ENCODE measurements around the gene CD72. TPM values are rescaled to one million over a fixed set of nuclear protein-coding genes. Genes with fewer than 3 reads are reported as not detected.

CD72 gene
- 1.3 and 2.0 TPM in 2 replicates for total RNA-seq (2012; rRNA removed)

- H3K4me3 ChIP-seq (ENCODE audit: low read length) = peak within 1 kb of the TSS; percentile 62
- H3K27me3 ChIP-seq (ENCODE audit: control insufficient read depth, insufficient read depth, low read length) = peaks cover 25% of the 10 kb centered on the region
- H3K9ac ChIP-seq (ENCODE audit: low read depth, low read length) = peak within 1 kb of the TSS; percentile 22
- no peaks in the 10 kb centered on the region for H3K36me3 ChIP-seq (ENCODE audit: insufficient read depth, low read length)
- peak within 1 kb of the TSS; percentile 85 for H3K4me2 ChIP-seq (ENCODE audit: low read length)
- H3K4me1 ChIP-seq (ENCODE audit: control insufficient read depth, insufficient read depth, low read length) = peaks cover 11% of the 10 kb centered on the region
- no peaks in the 10 kb centered on the region for H3K9me3 ChIP-seq (replicated peaks; ENCODE audit: low read length)
Measured at GRCh38 chr9:35618325-35618727, at the start of gene CD72. Gene CD72 (minus strand): TSS chr9:35618413. CDS start chr9:35618303, 110 bp downstream.

- H3K4me2 ChIP-seq (ENCODE audit: low read length) = no peak overlapping the region
- H3K4me1 ChIP-seq (ENCODE audit: control insufficient read depth, insufficient read depth, low read length) = peaks cover 23% of the 10 kb centered on the region
- no peak overlapping the region for H3K9ac ChIP-seq (ENCODE audit: low read depth, low read length)
- H3K9me3 ChIP-seq (replicated peaks; ENCODE audit: low read length) = no peaks in the 10 kb centered on the region
- no peaks in the 10 kb centered on the region for H3K36me3 ChIP-seq (ENCODE audit: insufficient read depth, low read length)
- H3K4me3 ChIP-seq (ENCODE audit: low read length) = no peak overlapping the region
- H3K27me3 ChIP-seq (ENCODE audit: control insufficient read depth, insufficient read depth, low read length) = no peaks in the 10 kb centered on the region
Measured at GRCh38 chr9:35667939-35668338, 49.7 kb upstream of the CD72 start.

- H3K27me3 ChIP-seq (ENCODE audit: control insufficient read depth, insufficient read depth, low read length) = no peaks in the 10 kb centered on the region
- no peak overlapping the region for H3K4me3 ChIP-seq (ENCODE audit: low read length)
- no peaks in the 10 kb centered on the region for H3K9me3 ChIP-seq (replicated peaks; ENCODE audit: low read length)
- H3K4me1 ChIP-seq (ENCODE audit: control insufficient read depth, insufficient read depth, low read length) = peaks cover 23% of the 10 kb centered on the region
- peaks cover 7% of the 10 kb centered on the region for H3K36me3 ChIP-seq (ENCODE audit: insufficient read depth, low read length)
- no peak overlapping the region for H3K9ac ChIP-seq (ENCODE audit: low read depth, low read length)
- no peak overlapping the region for H3K4me2 ChIP-seq (ENCODE audit: low read length)
Measured at GRCh38 chr9:35666549-35666948, 48.3 kb upstream of the CD72 start.

- no peaks in the 10 kb centered on the region for H3K27me3 ChIP-seq (ENCODE audit: control insufficient read depth, insufficient read depth, low read length)
- H3K9ac ChIP-seq (ENCODE audit: low read depth, low read length) = no peak overlapping the region
- peaks cover 7% of the 10 kb centered on the region for H3K36me3 ChIP-seq (ENCODE audit: insufficient read depth, low read length)
- H3K4me2 ChIP-seq (ENCODE audit: low read length) = no peak overlapping the region
- H3K9me3 ChIP-seq (replicated peaks; ENCODE audit: low read length) = no peaks in the 10 kb centered on the region
- H3K4me1 ChIP-seq (ENCODE audit: control insufficient read depth, insufficient read depth, low read length) = peaks cover 26% of the 10 kb centered on the region
- H3K4me3 ChIP-seq (ENCODE audit: low read length) = no peak overlapping the region
Measured at GRCh38 chr9:35666045-35666444, 47.8 kb upstream of the CD72 start.

- Histone ChIP-seq H3K4me2 (ENCODE audit: low read length) (peak overlapping the region; percentile 91), H3K9me3 (replicated peaks; ENCODE audit: low read length) (no peaks in the 10 kb centered on the region), H3K9ac (ENCODE audit: low read depth, low read length) (peak overlapping the region; percentile 74), H3K4me1 (ENCODE audit: control insufficient read depth, insufficient read depth, low read length) (peaks cover 32% of the 10 kb centered on the region), H3K4me3 (ENCODE audit: low read length) (peak overlapping the region; percentile 75), H3K27me3 (ENCODE audit: control insufficient read depth, insufficient read depth, low read length) (no peaks in the 10 kb centered on the region), H3K36me3 (ENCODE audit: insufficient read depth, low read length) (peaks cover 11% of the 10 kb centered on the region)
Measured at GRCh38 chr9:35665471-35665818, 47.2 kb upstream of the CD72 start.

- H3K9ac ChIP-seq (ENCODE audit: low read depth, low read length) = peak within 1 kb of the TSS; percentile 74
- H3K9me3 ChIP-seq (replicated peaks; ENCODE audit: low read length) = no peaks in the 10 kb centered on the region
- H3K4me3 ChIP-seq (ENCODE audit: low read length) = peak within 1 kb of the TSS; percentile 75
- no peaks in the 10 kb centered on the region for H3K27me3 ChIP-seq (ENCODE audit: control insufficient read depth, insufficient read depth, low read length)
- peak within 1 kb of the TSS; percentile 91 for H3K4me2 ChIP-seq (ENCODE audit: low read length)
- peaks cover 16% of the 10 kb centered on the region for H3K36me3 ChIP-seq (ENCODE audit: insufficient read depth, low read length)
- H3K4me1 ChIP-seq (ENCODE audit: control insufficient read depth, insufficient read depth, low read length) = peaks cover 32% of the 10 kb centered on the region
Measured at GRCh38 chr9:35664531-35665470, 46.6 kb upstream of the CD72 start, which contains the start of gene ARHGEF39. Gene ARHGEF39 (minus strand): TSS chr9:35665195. CDS start chr9:35665169, 26 bp downstream.

DNA sequence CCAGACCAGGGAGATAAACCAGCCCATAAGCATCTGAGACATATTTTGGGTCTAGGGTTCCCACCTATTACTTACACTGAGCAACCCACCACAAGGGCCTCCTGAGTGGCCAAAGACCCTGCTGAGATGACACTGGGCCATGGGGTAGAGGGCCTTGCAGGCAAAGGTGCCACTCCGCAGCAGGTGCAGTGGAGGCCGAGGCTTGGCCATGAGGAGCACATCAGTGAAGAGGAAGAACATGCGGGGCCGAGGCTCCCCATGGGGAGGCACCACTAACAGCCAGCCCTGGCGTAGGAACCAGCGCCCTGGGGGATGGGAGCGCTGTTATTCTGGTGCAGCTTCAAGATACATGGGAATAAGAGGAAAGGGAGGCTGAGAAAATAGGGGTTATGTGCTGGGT lies 44.2 kb upstream of the CD72 start:
- Histone ChIP-seq H3K9ac (ENCODE audit: low read depth, low read length) (no peak overlapping the region), H3K36me3 (ENCODE audit: insufficient read depth, low read length) (peaks cover 16% of the 10 kb centered on the region), H3K4me2 (ENCODE audit: low read length) (no peak overlapping the region), H3K4me1 (ENCODE audit: control insufficient read depth, insufficient read depth, low read length) (peaks cover 42% of the 10 kb centered on the region), H3K27me3 (ENCODE audit: control insufficient read depth, insufficient read depth, low read length) (no peaks in the 10 kb centered on the region), H3K9me3 (replicated peaks; ENCODE audit: low read length) (no peaks in the 10 kb centered on the region), H3K4me3 (ENCODE audit: low read length) (no peak overlapping the region)

- Histone ChIP-seq H3K4me2 (ENCODE audit: low read length) (no peak overlapping the region), H3K4me1 (ENCODE audit: control insufficient read depth, insufficient read depth, low read length) (peaks cover 47% of the 10 kb centered on the region), H3K36me3 (ENCODE audit: insufficient read depth, low read length) (peaks cover 16% of the 10 kb centered on the region), H3K9me3 (replicated peaks; ENCODE audit: low read length) (no peaks in the 10 kb centered on the region), H3K9ac (ENCODE audit: low read depth, low read length) (no peak overlapping the region), H3K4me3 (ENCODE audit: low read length) (no peak overlapping the region), H3K27me3 (ENCODE audit: control insufficient read depth, insufficient read depth, low read length) (no peaks in the 10 kb centered on the region)
Measured at GRCh38 chr9:35661756-35662350, 43.6 kb upstream of the CD72 start.

GRCh38 chr9:35660966-35661415 lies 42.8 kb upstream of the CD72 start:
- H3K4me1 ChIP-seq (ENCODE audit: control insufficient read depth, insufficient read depth, low read length) = peaks cover 43% of the 10 kb centered on the region
- H3K4me3 ChIP-seq (ENCODE audit: low read length) = no peak overlapping the region
- no peak overlapping the region for H3K4me2 ChIP-seq (ENCODE audit: low read length)
- no peaks in the 10 kb centered on the region for H3K9me3 ChIP-seq (replicated peaks; ENCODE audit: low read length)
- H3K36me3 ChIP-seq (ENCODE audit: insufficient read depth, low read length) = peaks cover 16% of the 10 kb centered on the region
- no peaks in the 10 kb centered on the region for H3K27me3 ChIP-seq (ENCODE audit: control insufficient read depth, insufficient read depth, low read length)
- H3K9ac ChIP-seq (ENCODE audit: low read depth, low read length) = no peak overlapping the region

- Histone ChIP-seq H3K4me2 (ENCODE audit: low read length) (peak overlapping the region; percentile 83), H3K36me3 (ENCODE audit: insufficient read depth, low read length) (peaks cover 16% of the 10 kb centered on the region), H3K9ac (ENCODE audit: low read depth, low read length) (peak overlapping the region; percentile 93), H3K9me3 (replicated peaks; ENCODE audit: low read length) (no peaks in the 10 kb centered on the region), H3K4me1 (ENCODE audit: control insufficient read depth, insufficient read depth, low read length) (peaks cover 31% of the 10 kb centered on the region), H3K4me3 (ENCODE audit: low read length) (peak overlapping the region; percentile 91), H3K27me3 (ENCODE audit: control insufficient read depth, insufficient read depth, low read length) (no peaks in the 10 kb centered on the region)
Measured at GRCh38 chr9:35659340-35659739, 41.1 kb upstream of the CD72 start.

DNA sequence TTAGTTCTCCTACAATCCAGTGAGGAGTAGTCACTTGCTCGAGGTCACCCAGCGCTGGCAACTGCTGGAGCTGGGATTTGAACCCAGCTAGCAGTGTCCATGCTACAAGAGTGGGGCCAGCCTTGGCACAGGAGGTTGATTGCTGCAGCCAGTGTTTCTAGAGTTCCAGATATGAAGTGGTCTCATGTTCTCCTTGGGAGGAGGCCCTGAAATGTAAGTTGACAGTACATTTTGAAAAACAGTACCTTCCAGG lies 40.7 kb upstream of the CD72 start:
- peak overlapping the region; percentile 93 for H3K9ac ChIP-seq (ENCODE audit: low read depth, low read length)
- H3K4me2 ChIP-seq (ENCODE audit: low read length) = peak overlapping the region; percentile 83
- H3K4me3 ChIP-seq (ENCODE audit: low read length) = peak overlapping the region; percentile 91
- H3K36me3 ChIP-seq (ENCODE audit: insufficient read depth, low read length) = peaks cover 16% of the 10 kb centered on the region
- no peaks in the 10 kb centered on the region for H3K27me3 ChIP-seq (ENCODE audit: control insufficient read depth, insufficient read depth, low read length)
- H3K4me1 ChIP-seq (ENCODE audit: control insufficient read depth, insufficient read depth, low read length) = peaks cover 27% of the 10 kb centered on the region
- no peaks in the 10 kb centered on the region for H3K9me3 ChIP-seq (replicated peaks; ENCODE audit: low read length)

Measured in skeletal muscle satellite cell (primary cell).